Measurements from ENCODE around the gene TP53RK. TPM values are rescaled to one million over a fixed set of nuclear protein-coding genes. Genes with fewer than 3 reads are reported as not detected.

The TP53RK gene
- total and polyA plus RNA-seq, 2 of the 13 experiments (the other 11 are each of a cell fraction or from before 2014, with no cell fraction given), result 12.9 to 25.5 TPM

- Histone ChIP-seq H4K20me1 (ENCODE audit: insufficient read depth, low read length) (no peaks in the 10 kb centered on the region), H3K4me3 (replicated peaks in 1 of 3; ENCODE audit: insufficient read depth in 1 of 3, low read depth in 2 of 3, low read length in 3 of 3) (no peak overlapping the region; a peak in 1 of 6 replicates), H3K27me3 (ENCODE audit: control insufficient read depth in 1 of 2, insufficient read depth in 2 of 2, low read length in 2 of 2) (no peaks in the 10 kb centered on the region), H3K79me2 (ENCODE audit: insufficient read depth, low read length) (no peaks in the 10 kb centered on the region), H3K36me3 (replicated peaks in 1 of 2; ENCODE audit: control insufficient read depth in 1 of 2, insufficient read depth in 2 of 2, low read length in 2 of 2) (no peaks in the 10 kb centered on the region), H3K9ac (ENCODE audit: insufficient read depth, low read depth, low read length) (no peak overlapping the region), H2AFZ (ENCODE audit: low read length) (no peak overlapping the region), H3K9me3 (ENCODE audit: low read length) (peaks cover 24% of the 10 kb centered on the region), H3K4me2 (ENCODE audit: low read depth, low read length) (peak overlapping the region; percentile 4; the same call in 1 of the 2 replicates), H3K27ac (ENCODE audit: extremely low read length, insufficient read depth, low read length) (peak overlapping the region; percentile 84), H3K4me1 (ENCODE audit: insufficient read depth, low read length) (peaks cover 85% of the 10 kb centered on the region)
- no peak for DNase-seq (ENCODE audit: low spot score)
- intact Hi-C loops (cut with micrococcal nuclease; ENCODE audit: unreplicated experiment), result loop anchor here (2.0 kb wide), 1 partner anchor 15 kb away; the partner anchor contains the start of gene SLC13A3
- 52% methylated on average over 3 of the region's 3 CpGs for WGBS (ENCODE audit: low lambda C conversion rate)
- no peak for ATAC-seq
- POLR2A ChIA-PET, result interaction anchor here (1.8 to 2.1 kb wide), 4 partner anchors 11 to 16 kb away, joined by 5 to 23 read pairs (median 14); partner anchors contain the start of gene SLC13A3
- BruUV-seq (replicated peaks), result no TSS peak
- no peak for FAIRE-seq
- CTCF ChIA-PET (ENCODE audit: low intra/inter-chr PET ratio, low total read pairs), result no interaction called here
- in situ Hi-C loops (cut with HindIII; ENCODE audit: extremely low pct_ligation_motif_present, low pct_unique_long_range_greater_than_20kb), result no loop called here
- TF ChIP-seq ZMAT3 (CRISPR knock-in tag; conservative IDR thresholded peaks at IDR 0.05) (no peak), HNF4A (CRISPR knock-in tag; IDR thresholded peaks at IDR 0.05) (peak; percentile 29; the same call in 1 of the 2 replicates), ZNF609 (CRISPR knock-in tag; IDR thresholded peaks at IDR 0.05; ENCODE audit: borderline replicate concordance) (0 out of 2 replicates have a peak, but pooled peaks have one; percentile 39), DDIT3 (CRISPR knock-in tag; IDR thresholded peaks at IDR 0.05) (no peak), USF2 (IDR thresholded peaks at IDR 0.05; ENCODE audit: low read depth, low read length) (no peak), USF2 (CRISPR knock-in tag; IDR thresholded peaks at IDR 0.05; ENCODE audit: borderline replicate concordance) (no peak), HNRNPH1 (optimal IDR thresholded peaks at IDR 0.05; ENCODE audit: low read depth, low read length) (no peak), ZNF883 (CRISPR knock-in tag; IDR thresholded peaks at IDR 0.05; ENCODE audit: not compliant biosample characterization) (no peak), ZNF264 (CRISPR knock-in tag; IDR thresholded peaks at IDR 0.05) (no peak), ZNF18 (CRISPR knock-in tag; IDR thresholded peaks at IDR 0.05; ENCODE audit: insufficient replicate concordance) (no peak), ZNF530 (CRISPR knock-in tag; IDR thresholded peaks at IDR 0.05; ENCODE audit: low read depth) (no peak), RXRB (CRISPR knock-in tag; IDR thresholded peaks at IDR 0.05; ENCODE audit: borderline replicate concordance) (peak; percentile 71), ZNF282 (IDR thresholded peaks at IDR 0.05; ENCODE audit: partially characterized antibody) (no peak), ZBTB3 (CRISPR knock-in tag; IDR thresholded peaks at IDR 0.05; ENCODE audit: borderline replicate concordance, low read depth) (no peak), SRSF9 (IDR thresholded peaks at IDR 0.05; ENCODE audit: borderline replicate concordance, insufficient read depth, low read depth, low read length, poor library complexity, severe bottlenecking) (no peak), NR3C1 (CRISPR knock-in tag; IDR thresholded peaks at IDR 0.05) (no peak)
Observed at GRCh38 chr20:46665602-46666001, 23.6 kb downstream of the TP53RK start.

All from HepG2 (cell line).